Measurements from ENCODE around the gene ZNF518B. TPM values are rescaled to one million over a fixed set of nuclear protein-coding genes. Genes with fewer than 3 reads are reported as not detected.

Gene ZNF518B
- total RNA-seq, 1 donor from 2014 or later: 12.7 TPM

GRCh38 chr4:10459305-10459704, 2.1 kb upstream of the ZNF518B start:
- no peak overlapping the region for H3K4me3 ChIP-seq (ENCODE audit: low read depth, low read length)
- TF ChIP-seq, protein P1, sequence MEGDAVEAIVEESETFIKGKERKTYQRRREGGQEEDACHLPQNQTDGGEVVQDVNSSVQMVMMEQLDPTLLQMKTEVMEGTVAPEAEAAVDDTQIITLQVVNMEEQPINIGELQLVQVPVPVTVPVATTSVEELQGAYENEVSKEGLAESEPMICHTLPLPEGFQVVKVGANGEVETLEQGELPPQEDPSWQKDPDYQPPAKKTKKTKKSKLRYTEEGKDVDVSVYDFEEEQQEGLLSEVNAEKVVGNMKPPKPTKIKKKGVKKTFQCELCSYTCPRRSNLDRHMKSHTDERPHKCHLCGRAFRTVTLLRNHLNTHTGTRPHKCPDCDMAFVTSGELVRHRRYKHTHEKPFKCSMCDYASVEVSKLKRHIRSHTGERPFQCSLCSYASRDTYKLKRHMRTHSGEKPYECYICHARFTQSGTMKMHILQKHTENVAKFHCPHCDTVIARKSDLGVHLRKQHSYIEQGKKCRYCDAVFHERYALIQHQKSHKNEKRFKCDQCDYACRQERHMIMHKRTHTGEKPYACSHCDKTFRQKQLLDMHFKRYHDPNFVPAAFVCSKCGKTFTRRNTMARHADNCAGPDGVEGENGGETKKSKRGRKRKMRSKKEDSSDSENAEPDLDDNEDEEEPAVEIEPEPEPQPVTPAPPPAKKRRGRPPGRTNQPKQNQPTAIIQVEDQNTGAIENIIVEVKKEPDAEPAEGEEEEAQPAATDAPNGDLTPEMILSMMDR (conservative IDR thresholded peaks at IDR 0.05; ENCODE audit: low read depth, low read length): no peak

DNA sequence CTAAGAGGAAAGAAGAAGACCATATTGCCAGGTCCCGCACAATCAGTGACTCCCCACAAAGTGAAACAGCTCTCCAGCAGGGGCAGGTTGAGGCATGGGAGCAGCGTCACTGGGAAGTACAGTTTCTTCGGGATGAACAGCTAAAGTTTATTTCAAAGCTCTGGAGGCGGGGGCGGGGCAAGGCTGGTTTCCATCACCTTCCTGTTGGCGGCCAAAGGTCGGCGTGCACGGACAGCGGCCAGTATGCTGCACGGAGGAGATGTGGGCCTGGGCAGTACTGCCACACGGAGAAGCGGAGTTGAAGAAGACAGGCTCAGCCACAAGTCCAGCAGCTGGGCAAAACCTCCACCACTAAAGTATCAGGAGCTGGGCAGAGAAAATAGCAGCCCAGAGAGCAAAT, 951 bp upstream of the ZNF518B start:
- no peak overlapping the region for H3K4me3 ChIP-seq (ENCODE audit: low read depth, low read length)
- TF ChIP-seq, protein P1 (conservative IDR thresholded peaks at IDR 0.05; ENCODE audit: low read depth, low read length): no peak
- DNase-seq (ENCODE audit: low read depth): no peak

More at GRCh38 chr4:10459305-10459704, 2.1 kb upstream of the ZNF518B start:
- DNase-seq (ENCODE audit: low read depth): no peak

GRCh38 chr4:10456595-10457254, 501 bp downstream of the ZNF518B start:
- peak overlapping the region; percentile 57 for H3K4me3 ChIP-seq (ENCODE audit: low read depth, low read length)
- TF ChIP-seq, protein P1 (conservative IDR thresholded peaks at IDR 0.05; ENCODE audit: low read depth, low read length): no peak
- DNase-seq (ENCODE audit: low read depth): no peak

DNA sequence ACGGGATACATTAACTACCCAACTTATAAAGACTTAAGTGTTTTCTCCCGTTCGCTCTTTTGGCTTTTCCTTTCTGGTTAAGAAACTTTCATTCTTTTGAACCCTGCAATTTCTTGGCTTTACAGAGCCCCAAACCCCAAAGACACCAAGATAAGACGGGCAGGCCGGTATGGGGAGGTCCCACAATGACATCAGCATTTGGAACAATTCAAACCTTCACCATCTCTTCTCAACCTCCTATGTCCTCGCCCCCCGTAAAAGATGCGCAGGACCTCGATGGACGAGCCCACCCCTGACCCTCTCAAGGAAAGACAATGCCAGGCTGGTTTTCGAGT, 999 bp downstream of the ZNF518B start:
- no peak for DNase-seq (ENCODE audit: low read depth)
- TF ChIP-seq, protein P1 (conservative IDR thresholded peaks at IDR 0.05; ENCODE audit: low read depth, low read length): no peak

DNA sequence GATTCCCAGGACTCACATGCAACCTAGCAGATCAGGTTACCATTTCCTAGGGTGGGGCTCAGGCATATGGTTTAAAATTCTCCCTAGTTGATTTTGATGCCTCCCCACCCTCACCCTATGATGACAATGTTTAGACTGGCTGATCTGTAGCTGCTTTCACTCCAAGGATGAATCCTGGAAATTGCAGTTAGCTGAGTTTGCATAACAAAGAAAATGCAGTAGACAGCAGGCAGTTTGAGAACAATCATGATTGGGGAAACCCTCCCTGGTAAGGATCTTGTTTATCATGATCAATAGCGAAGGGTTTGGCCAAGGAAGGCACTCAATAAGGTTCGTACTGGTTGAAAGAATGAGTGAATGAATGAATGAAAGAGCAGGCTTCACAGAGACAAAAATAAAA, 2.1 kb downstream of the ZNF518B start:
- DNase-seq (ENCODE audit: low read depth): no peak
- no peak overlapping the region for H3K4me3 ChIP-seq (ENCODE audit: low read depth, low read length)
- TF ChIP-seq, protein P1 (conservative IDR thresholded peaks at IDR 0.05; ENCODE audit: low read depth, low read length): no peak

More for the DNA sequence above, 999 bp downstream of the ZNF518B start:
- peak overlapping the region; percentile 57 for H3K4me3 ChIP-seq (ENCODE audit: low read depth, low read length)

- TF ChIP-seq, protein P1 (conservative IDR thresholded peaks at IDR 0.05; ENCODE audit: low read depth, low read length): no peak
- no peak for DNase-seq (ENCODE audit: low read depth)
- H3K4me3 ChIP-seq (ENCODE audit: low read depth, low read length): no peak overlapping the region
These were observed 2.5 kb downstream of the ZNF518B start for GRCh38 chr4:10454726-10455125.

GRCh38 chr4:10454121-10454520, 3.1 kb downstream of the ZNF518B start:
- TF ChIP-seq, protein P1 (conservative IDR thresholded peaks at IDR 0.05; ENCODE audit: low read depth, low read length): no peak
- no peak overlapping the region for H3K4me3 ChIP-seq (ENCODE audit: low read depth, low read length)
- no peak for DNase-seq (ENCODE audit: low read depth)
